ENCODE measurements around the gene SAT2. TPM values are rescaled to one million over a fixed set of nuclear protein-coding genes. Genes with fewer than 3 reads are reported as not detected.

Gene SAT2
- total RNA-seq, 2 donors from 2014 or later: 56.0 to 78.5 TPM

DNA sequence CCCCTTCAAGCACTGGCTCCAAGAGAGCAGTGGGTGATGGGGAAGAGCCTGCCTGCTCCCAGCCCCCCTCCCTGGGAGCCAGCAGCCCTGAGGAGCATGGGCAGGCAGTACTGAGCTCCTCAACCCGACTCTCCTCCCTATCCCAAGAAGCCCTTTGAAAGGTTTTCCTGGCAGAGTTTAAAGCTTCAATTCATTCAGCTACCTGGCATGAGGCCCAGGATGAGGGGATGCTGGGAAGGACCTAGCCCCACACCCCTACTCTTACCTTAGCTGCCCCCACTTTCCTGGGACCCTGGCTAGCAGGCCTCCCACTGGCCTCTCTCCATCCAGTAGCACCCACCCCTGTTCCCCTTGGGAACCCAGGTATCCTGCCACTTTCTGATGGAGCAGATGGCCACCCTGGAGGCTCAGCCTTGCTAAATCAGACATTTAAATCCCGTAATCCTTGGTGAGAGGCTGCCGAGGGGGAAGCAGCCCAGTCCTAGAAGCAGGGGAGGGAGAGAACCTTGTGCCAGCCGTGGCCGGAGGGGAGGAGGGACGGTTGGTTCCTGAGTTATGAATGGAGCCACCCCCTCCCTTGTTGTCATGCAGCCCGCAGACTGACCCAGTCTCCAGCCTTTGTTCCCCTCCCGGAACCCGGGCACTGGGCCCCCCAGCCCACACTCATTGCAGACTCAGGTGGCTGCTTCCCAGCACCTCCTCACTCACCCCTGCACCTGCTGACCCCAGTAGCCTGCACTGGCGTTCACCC is 40.2 kb upstream of the SAT2 start:
- Histone ChIP-seq H3K36me3 (peaks cover 34% of the 10 kb centered on the region), H3K4me1 (no peaks in the 10 kb centered on the region), H3K9me3 (no peaks in the 10 kb centered on the region), H3K27ac (no peak overlapping the region), H3K4me3 (no peak overlapping the region), H3K27me3 (no peaks in the 10 kb centered on the region)
- TF ChIP-seq, protein P1, sequence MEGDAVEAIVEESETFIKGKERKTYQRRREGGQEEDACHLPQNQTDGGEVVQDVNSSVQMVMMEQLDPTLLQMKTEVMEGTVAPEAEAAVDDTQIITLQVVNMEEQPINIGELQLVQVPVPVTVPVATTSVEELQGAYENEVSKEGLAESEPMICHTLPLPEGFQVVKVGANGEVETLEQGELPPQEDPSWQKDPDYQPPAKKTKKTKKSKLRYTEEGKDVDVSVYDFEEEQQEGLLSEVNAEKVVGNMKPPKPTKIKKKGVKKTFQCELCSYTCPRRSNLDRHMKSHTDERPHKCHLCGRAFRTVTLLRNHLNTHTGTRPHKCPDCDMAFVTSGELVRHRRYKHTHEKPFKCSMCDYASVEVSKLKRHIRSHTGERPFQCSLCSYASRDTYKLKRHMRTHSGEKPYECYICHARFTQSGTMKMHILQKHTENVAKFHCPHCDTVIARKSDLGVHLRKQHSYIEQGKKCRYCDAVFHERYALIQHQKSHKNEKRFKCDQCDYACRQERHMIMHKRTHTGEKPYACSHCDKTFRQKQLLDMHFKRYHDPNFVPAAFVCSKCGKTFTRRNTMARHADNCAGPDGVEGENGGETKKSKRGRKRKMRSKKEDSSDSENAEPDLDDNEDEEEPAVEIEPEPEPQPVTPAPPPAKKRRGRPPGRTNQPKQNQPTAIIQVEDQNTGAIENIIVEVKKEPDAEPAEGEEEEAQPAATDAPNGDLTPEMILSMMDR (IDR thresholded peaks at IDR 0.05): no peak
- DNase-seq (ENCODE audit: low spot score): no peak

DNA sequence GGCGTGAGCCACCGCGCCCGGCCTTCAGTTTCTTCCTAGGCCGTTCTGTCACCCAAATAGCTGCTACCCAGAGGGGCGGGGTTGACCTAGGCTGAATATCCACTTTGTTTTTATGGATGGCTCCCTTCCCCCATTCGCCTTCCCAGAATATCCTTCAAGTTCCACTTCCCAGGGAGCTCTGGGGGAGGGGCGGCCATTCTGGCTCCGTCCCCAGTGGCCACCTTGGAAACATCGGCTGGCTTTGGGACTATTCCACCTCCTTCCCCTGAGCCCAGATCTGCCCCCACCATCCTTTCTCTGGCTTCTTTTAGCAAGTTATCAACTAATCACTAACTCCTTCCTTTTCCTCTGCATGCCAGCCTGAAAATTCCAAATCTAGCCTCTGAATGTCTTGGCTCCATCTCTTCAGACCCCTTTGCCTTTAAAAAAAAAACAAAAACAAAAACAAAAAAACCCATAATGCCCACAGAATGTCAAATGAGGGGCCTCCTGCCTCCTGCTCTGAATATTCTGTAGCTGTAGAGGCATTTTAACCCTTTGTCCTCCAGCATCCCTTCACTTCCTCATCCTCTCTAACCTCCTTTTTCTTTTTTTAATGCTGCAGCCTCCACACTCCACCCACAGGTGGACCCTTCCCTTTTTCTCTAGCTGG is 29.5 kb upstream of the SAT2 start:
- Histone ChIP-seq H3K36me3 (no peaks in the 10 kb centered on the region), H3K27ac (peak overlapping the region in 1 of 2 donors; percentile 29), H3K4me1 (peaks cover 0 to 5% of the 10 kb centered on the region in 2 donors), H3K9me3 (no peaks in the 10 kb centered on the region), H3K4me3 (no peak overlapping the region), H3K27me3 (no peaks in the 10 kb centered on the region)
- no peak for DNase-seq (ENCODE audit: low spot score)
- TF ChIP-seq, protein P1 (IDR thresholded peaks at IDR 0.05): no peak

DNA sequence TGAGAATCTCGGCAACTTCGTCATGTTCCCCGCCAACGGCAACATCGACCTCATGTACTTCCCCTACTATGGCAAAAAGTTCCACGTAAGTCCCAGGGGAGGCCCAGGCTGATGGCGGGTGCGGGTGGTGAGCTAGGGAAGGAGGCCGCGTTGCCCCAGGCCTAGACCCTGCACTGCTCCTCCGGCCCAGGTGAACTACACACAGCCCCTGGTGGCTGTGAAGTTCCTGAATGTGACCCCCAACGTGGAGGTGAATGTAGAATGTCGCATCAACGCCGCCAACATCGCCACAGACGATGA is 27.9 kb upstream of the SAT2 start:
- Histone ChIP-seq H3K4me3 (no peak overlapping the region), H3K4me1 (peaks cover 0 to 21% of the 10 kb centered on the region in 2 donors), H3K36me3 (no peaks in the 10 kb centered on the region), H3K27ac (no peak overlapping the region), H3K27me3 (no peaks in the 10 kb centered on the region), H3K9me3 (no peaks in the 10 kb centered on the region)
- TF ChIP-seq, protein P1 (IDR thresholded peaks at IDR 0.05): no peak
- DNase-seq (ENCODE audit: low spot score): no peak

DNA sequence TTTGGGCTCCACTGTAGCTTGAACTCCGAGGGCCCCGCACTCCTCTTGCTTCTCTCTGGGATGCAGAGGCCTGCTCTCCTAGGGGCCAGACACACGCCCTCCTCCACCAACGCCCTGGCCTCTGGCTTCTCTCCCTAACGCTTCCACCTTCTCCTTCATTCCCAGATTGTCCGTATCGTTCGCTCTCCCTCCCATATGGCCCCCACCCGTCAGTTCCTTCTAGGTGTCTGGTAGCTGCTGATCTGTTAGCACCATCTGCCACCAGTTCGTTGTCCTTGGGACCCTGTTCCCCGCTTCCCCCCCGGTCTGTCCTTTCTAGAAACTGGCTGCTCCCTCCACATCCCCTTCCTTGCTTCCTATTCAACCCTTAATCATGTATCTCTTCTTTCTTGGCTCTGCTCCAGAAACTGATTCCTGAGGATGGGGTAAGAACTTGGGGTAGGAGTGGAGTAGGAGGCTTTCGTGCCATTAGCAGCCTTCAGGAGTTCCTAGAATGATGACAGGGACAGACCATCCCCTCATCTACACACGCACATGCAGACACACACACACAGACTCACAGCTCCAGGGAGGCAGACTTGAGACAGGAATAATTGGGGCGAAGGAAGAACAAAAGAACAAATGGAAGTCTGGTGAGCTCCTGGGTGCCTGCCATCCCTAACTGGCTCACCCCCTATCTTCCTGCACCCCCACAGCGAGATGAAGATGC is 27.4 kb upstream of the SAT2 start:
- no peak for DNase-seq (ENCODE audit: low spot score)
- Histone ChIP-seq H3K4me3 (no peak overlapping the region), H3K4me1 (peaks cover 0 to 26% of the 10 kb centered on the region in 2 donors), H3K27ac (no peak overlapping the region), H3K27me3 (no peaks in the 10 kb centered on the region), H3K36me3 (no peaks in the 10 kb centered on the region), H3K9me3 (no peaks in the 10 kb centered on the region)
- TF ChIP-seq, protein P1 (IDR thresholded peaks at IDR 0.05): no peak

DNA sequence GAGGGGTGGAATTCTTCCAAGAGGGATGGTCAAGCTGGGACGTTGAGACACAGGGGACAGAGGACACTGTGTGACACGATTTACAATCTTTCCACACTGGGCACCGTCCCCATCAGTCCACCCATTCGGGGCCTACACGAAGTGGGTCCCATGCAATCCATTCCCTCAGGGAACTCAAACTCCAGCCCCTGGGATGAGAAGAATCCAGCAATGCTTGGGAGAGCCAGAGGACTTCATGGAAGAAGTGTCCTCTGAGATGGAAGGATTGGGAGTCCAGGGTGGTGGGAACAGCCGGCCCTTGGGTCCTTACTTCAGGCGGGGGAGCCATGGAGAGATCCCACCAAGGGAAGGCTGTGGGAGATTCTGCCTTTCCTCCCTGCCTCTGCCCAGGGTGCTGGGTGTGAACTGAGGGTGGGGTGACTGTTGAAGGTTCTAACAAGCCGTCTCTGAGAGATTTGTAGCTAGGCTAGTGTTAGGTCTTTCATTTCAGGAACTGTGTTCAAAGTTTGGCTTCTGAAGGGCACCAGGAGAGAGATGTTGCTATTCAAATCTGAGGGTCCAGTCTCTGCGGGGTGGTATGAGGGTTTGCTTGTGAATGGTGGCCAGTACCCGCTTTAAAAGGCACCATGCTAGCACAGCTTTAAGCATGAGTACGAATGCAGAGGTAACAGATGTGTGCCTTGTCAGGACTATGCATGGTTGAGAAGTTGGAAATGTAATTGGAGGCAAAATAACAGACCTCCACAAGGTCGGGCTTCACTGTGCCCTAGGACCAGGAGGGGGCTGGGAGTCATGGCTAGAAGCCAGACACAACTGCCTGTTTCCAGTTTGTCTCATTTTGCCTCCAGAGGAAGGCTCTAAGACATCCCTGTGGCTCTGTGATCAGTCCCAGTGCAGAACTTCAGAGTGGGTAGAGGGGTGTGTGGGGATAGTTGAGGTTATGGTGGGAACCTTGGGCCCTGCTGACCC is 25.1 kb upstream of the SAT2 start:
- TF ChIP-seq, protein P1 (IDR thresholded peaks at IDR 0.05): no peak
- Histone ChIP-seq H3K4me3 (peak overlapping the region in 1 of 2 donors; percentile 55), H3K27me3 (no peaks in the 10 kb centered on the region), H3K27ac (no peak overlapping the region), H3K36me3 (no peaks in the 10 kb centered on the region), H3K4me1 (peaks cover 0 to 26% of the 10 kb centered on the region in 2 donors), H3K9me3 (no peaks in the 10 kb centered on the region)
- DNase-seq (ENCODE audit: low spot score): no peak

Data from right atrium auricular region (tissue), 2 donors.